HG02759 (cell line): ENCODE results near the gene CAMK2B.

Source experiments
- ATAC-seq: cut with Tn5 transposase; IDR thresholded peaks from one replicate; pipeline ENCODE4 v1.9.1; 2021; ENCODE audit warnings: mild to moderate bottlenecking, moderate library complexity; ENCODE audit not compliant: unreplicated experiment

CAMK2B gene

GRCh38 chr7:44330331-44330730 is 4.9 kb upstream of the CAMK2B start:
- ATAC-seq, result no peak

GRCh38 chr7:44329888-44330287 is 4.5 kb upstream of the CAMK2B start:
- ATAC-seq, result no peak

GRCh38 chr7:44329081-44329480 is 3.7 kb upstream of the CAMK2B start:
- no peak for ATAC-seq

- no peak for ATAC-seq
Measured at GRCh38 chr7:44327981-44328380, 2.6 kb upstream of the CAMK2B start.

GRCh38 chr7:44326261-44327125 is 1.1 kb upstream of the CAMK2B start:
- ATAC-seq, result no peak

- ATAC-seq, result no peak
Measured at GRCh38 chr7:44325811-44326241, 432 bp upstream of the CAMK2B start.

- ATAC-seq, result no peak
Measured at GRCh38 chr7:44324481-44325200, 753 bp downstream of the CAMK2B start.

- ATAC-seq, result no peak
Measured at GRCh38 chr7:44324204-44324480, 1.3 kb downstream of the CAMK2B start.

GRCh38 chr7:44323381-44324203 is 1.8 kb downstream of the CAMK2B start:
- no peak for ATAC-seq

- no peak for ATAC-seq
Measured at GRCh38 chr7:44322631-44323363, 2.6 kb downstream of the CAMK2B start.

GRCh38 chr7:44321796-44322195 is 3.6 kb downstream of the CAMK2B start:
- no peak for ATAC-seq

GRCh38 chr7:44320794-44321371 is 4.5 kb downstream of the CAMK2B start:
- ATAC-seq, result no peak

GRCh38 chr7:44320141-44320540 is 5.3 kb downstream of the CAMK2B start:
- no peak for ATAC-seq

- ATAC-seq, result no peak
Measured at GRCh38 chr7:44318332-44318731, 7.1 kb downstream of the CAMK2B start.

GRCh38 chr7:44315301-44315903 is 10.0 kb downstream of the CAMK2B start:
- ATAC-seq, result no peak

GRCh38 chr7:44313621-44314031 is 11.8 kb downstream of the CAMK2B start:
- no peak for ATAC-seq

- ATAC-seq, result no peak
Measured at GRCh38 chr7:44313016-44313415, 12.4 kb downstream of the CAMK2B start.

- no peak for ATAC-seq
Measured at GRCh38 chr7:44311561-44312495, 13.6 kb downstream of the CAMK2B start.
